MG63 (cell line): ENCODE results near the gene WWOX. TPM values are rescaled to one million over a fixed set of nuclear protein-coding genes. Genes with fewer than 3 reads are reported as not detected.

ENCODE experiments used
- DNase-seq: peaks from one replicate; pipeline ENCODE4 v3.0.0-alpha.2; 2020
- H3K27me3 ChIP-seq: fragments of 250-450 bp; sonication (Bioruptor Pico); 2 replicates; pipeline ENCODE4 v1.5.1; 2020; ENCODE audit warnings: mild to moderate bottlenecking, moderate library complexity
- H3K36me3 ChIP-seq: fragments of 250-450 bp; sonication (Bioruptor Pico); 2 replicates; pipeline ENCODE4 v1.5.1; 2020; ENCODE audit warnings: mild to moderate bottlenecking, moderate library complexity
- H3K4me3 ChIP-seq: fragments of 250-450 bp; sonication (Bioruptor Pico); 2 replicates; pipeline ENCODE4 v1.5.1; 2020; ENCODE audit warnings: mild to moderate bottlenecking, moderate library complexity
- H3K9me3 ChIP-seq: fragments of 250-450 bp; sonication (Bioruptor Pico); 2 replicates; pipeline ENCODE4 v1.5.1; 2020; ENCODE audit warnings: mild to moderate bottlenecking, moderate library complexity
- total RNA-seq: library from RNA; depleted of rRNA; stranded (reverse); fragments of >200 nt; shearing (Covaris generic); gene quantifications from 2 replicates; pipeline ENCODE4 v1.2.3, GENCODE V29; 2014; ENCODE audit warnings: low replicate concordance

WWOX gene
- total RNA-seq, 1 experiment from 2014 or later, result 11.4 TPM

DNA sequence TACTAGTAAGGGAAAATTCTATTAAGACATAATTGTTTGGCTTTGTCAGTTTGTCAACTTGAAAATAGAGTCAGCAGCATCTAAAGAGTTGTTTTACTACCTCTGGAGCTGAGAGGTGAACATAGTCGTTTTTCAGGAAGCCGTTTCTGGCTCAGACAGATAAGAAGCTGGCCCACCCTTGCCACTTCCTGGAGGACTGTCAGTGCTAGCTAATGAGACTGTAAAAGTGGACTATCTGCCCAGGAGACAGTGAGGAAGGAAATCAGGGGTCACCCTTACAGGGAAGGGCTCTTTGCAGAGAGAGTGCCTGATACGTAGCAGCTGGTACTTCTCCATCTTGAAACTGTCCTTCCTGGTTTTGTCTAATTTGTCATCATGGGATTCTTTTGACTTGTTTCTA, 328.7 kb downstream of the WWOX start:
- DNase-seq, result no peak
- H3K36me3 ChIP-seq, result no peaks in the 10 kb centered on the region
- no peaks in the 10 kb centered on the region for H3K27me3 ChIP-seq
- H3K9me3 ChIP-seq, result no peaks in the 10 kb centered on the region
- no peak overlapping the region for H3K4me3 ChIP-seq

DNA sequence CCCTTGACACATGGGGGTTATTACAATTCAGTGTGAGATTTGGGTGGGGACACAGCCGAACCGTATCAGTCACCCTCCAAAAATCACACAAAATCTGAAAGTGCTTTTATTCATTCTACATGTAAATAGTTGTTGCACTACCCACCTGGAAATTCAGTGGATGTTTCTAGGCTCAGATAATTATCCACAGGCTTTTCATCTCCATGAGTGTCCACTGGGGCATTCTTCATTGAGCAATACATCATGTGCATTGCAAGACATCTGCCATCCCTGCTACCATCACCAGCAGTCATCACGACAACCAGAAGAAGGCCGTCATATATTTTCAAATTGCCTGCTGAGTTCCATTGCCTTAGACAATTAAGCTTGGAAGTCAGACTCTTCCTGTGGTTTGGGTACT, 330.8 kb downstream of the WWOX start:
- Histone ChIP-seq H3K9me3 (no peaks in the 10 kb centered on the region), H3K36me3 (no peaks in the 10 kb centered on the region)
- DNase-seq, result no peak

DNA sequence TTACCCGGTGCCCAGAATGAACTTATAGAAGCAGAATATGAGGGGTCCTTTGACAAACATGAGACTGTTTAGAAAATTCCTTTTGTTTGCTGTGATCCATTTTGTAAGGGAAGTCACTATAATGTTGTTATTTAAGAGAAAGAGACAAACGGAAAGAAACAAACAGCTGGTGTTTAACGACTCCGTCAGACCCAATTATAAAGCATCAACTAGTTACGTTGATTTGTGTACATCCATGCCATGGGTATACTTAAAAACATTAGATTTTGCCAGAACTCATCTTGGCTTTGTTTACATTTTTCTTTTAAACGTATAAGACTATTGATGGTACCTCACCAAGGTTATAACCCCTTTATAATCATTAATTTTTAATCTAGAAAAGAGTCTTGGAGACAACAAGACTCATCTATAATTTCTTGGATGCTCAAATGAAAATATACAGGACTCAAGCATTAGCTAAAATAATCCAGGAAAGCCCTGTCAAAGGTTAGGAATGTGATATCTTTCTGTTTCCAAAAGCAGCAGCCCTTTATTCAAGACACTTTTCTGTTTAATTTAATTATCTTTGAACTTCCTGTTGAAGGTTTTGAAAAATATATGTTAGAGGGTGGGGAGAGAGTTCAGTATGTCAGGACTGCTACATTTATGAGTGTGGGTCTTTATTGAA, 331.7 kb downstream of the WWOX start:
- Histone ChIP-seq H3K36me3 (no peaks in the 10 kb centered on the region), H3K9me3 (no peaks in the 10 kb centered on the region), H3K4me3 (no peak overlapping the region), H3K27me3 (no peaks in the 10 kb centered on the region)
- no peak for DNase-seq

More for the DNA sequence above, 330.8 kb downstream of the WWOX start:
- H3K27me3 ChIP-seq, result no peaks in the 10 kb centered on the region
- no peak overlapping the region for H3K4me3 ChIP-seq

DNA sequence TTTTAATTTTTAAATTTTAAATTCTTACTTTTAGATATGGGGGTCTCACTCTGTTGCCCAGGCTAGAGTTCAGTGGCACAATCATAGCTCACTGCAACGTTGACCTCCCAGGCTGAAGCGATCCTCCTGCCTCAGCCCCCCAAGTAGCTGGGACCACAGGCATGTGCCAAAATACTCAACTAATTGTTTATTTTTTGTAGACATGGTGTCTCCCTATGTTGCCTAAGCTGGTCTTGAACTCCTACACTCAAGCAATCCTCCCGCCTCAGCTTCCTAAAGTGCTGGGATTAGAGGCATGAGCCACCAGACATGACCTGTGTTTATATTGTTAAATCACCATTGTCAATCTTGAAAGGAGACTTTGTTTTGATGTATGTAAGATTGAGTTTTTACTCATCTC, 332.2 kb downstream of the WWOX start:
- Histone ChIP-seq H3K9me3 (no peaks in the 10 kb centered on the region), H3K36me3 (no peaks in the 10 kb centered on the region), H3K27me3 (no peaks in the 10 kb centered on the region), H3K4me3 (no peak overlapping the region)
- no peak for DNase-seq

DNA sequence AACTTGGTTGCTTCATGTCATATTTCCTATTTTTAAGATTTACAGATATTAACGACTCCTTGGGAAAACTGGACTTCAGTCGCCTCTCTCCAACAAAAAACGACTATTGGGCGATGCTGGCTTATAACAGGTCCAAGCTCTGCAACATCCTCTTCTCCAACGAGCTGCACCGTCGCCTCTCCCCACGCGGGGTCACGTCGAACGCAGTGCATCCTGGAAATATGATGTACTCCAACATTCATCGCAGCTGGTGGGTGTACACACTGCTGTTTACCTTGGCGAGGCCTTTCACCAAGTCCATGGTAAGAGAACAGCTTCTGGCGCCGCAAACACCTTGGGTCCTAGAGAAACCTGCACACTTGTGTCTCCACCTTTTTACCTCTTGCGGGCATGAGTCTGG, 333.0 kb downstream of the WWOX start:
- Histone ChIP-seq H3K4me3 (no peak overlapping the region), H3K9me3 (no peaks in the 10 kb centered on the region)
- no peak for DNase-seq

DNA sequence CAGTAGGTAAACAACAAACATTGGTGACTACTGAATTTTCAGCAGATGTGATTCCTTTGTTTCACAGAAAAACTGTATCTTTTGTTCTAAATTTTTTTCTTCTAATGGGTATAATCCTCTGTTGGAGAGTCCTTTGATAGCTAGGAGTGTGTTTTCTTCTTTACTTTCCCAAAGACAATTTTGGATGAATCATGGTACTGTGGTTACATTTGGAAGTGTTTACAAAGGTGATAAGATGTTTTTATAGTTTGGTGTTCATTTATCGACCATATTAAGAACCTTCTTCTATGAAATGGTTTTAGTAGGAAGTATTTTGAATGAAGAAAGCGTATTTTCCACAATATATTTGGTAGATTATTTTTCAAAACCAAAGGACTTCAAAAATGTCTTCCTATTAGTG, 333.7 kb downstream of the WWOX start:
- Histone ChIP-seq H3K36me3 (no peaks in the 10 kb centered on the region), H3K27me3 (no peaks in the 10 kb centered on the region), H3K9me3 (no peaks in the 10 kb centered on the region), H3K4me3 (no peak overlapping the region)
- no peak for DNase-seq

More for the DNA sequence above, 333.0 kb downstream of the WWOX start:
- Histone ChIP-seq H3K27me3 (no peaks in the 10 kb centered on the region), H3K36me3 (no peaks in the 10 kb centered on the region)

DNA sequence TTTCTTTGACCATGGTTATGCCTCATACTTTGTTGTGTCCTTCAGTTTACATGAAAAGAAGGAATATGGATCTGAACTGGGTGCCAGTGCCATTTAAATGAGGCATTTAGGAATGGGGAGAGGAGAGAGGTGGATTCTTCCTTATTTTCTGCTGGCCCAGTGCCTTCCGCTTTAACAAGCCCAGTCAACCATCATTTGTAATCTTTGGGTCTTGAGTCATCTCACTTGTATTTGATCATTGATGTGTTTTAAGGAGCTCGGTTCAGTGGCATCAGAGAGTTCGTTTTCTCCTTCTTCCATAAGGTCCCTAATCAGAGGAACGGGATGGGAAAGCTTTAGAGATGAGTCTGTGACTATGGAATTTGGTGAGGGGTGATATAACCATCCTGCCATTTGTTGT, 334.9 kb downstream of the WWOX start:
- DNase-seq, result no peak
- no peaks in the 10 kb centered on the region for H3K27me3 ChIP-seq

DNA sequence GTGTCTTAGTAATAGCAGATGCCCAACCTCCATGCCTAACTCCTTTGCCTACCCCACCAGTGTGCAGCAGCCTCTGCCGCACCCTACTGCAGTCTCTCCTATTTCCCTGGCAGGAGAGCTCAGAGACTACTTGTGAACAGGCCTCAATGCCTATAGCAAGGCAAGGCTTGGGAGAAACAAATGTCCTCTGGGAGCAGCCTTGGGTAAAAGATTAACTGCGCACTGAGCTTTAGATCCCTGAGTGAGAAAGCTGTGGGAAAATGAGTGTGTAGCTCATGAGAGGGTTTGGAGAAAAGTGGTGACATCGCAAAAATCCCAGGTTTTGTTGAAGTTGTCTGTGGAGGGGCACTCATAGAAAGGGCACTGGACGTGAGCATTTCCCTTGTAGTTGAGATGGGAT, 335.8 kb downstream of the WWOX start:
- Histone ChIP-seq H3K27me3 (no peaks in the 10 kb centered on the region), H3K4me3 (no peak overlapping the region), H3K36me3 (no peaks in the 10 kb centered on the region), H3K9me3 (no peaks in the 10 kb centered on the region)
- no peak for DNase-seq

More for the DNA sequence above, 334.9 kb downstream of the WWOX start:
- Histone ChIP-seq H3K4me3 (no peak overlapping the region), H3K9me3 (no peaks in the 10 kb centered on the region), H3K36me3 (no peaks in the 10 kb centered on the region)

DNA sequence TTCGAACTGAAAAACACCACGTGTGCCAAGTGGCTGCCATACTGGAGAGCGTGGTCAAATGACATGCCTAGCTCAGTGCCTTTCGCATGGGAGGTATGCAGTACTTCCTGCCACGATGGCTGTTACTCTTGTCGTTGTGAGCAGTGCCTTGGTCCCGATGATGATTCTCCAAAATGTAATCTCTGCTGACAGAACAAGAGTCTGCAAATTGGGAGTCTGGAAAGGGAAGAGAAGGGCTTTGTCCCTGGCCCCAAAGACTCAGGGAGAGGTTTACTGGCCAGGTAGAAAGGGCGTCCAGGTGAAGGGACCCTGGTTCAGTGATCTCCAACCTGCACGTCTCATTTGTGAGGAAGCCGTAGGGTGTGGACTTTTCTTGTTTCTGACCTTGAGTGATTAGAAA, 336.6 kb downstream of the WWOX start:
- Histone ChIP-seq H3K9me3 (no peaks in the 10 kb centered on the region), H3K27me3 (no peaks in the 10 kb centered on the region), H3K4me3 (no peak overlapping the region), H3K36me3 (no peaks in the 10 kb centered on the region)
- DNase-seq, result no peak

DNA sequence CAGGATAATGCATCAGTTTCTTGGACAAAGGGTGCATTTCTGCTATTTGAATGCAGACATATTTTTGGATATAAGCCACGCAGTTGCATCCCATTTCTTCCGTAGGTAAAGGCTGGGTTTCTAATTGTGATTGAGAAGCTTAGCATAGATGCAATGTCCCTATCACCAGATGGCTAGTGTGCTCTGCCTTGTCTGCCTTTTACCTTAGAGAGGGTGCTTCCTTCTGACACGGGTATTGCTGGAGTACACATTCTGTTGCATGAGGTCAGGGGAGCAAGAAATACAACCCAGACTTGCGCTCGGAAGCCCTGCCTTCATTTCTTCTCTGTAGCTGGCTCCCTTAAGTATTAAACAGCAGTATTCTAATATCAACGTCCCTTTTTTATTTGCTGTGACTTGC, 337.4 kb downstream of the WWOX start:
- H3K36me3 ChIP-seq, result no peaks in the 10 kb centered on the region
- no peak for DNase-seq
- no peaks in the 10 kb centered on the region for H3K27me3 ChIP-seq
- H3K4me3 ChIP-seq, result no peak overlapping the region
- H3K9me3 ChIP-seq, result no peaks in the 10 kb centered on the region

DNA sequence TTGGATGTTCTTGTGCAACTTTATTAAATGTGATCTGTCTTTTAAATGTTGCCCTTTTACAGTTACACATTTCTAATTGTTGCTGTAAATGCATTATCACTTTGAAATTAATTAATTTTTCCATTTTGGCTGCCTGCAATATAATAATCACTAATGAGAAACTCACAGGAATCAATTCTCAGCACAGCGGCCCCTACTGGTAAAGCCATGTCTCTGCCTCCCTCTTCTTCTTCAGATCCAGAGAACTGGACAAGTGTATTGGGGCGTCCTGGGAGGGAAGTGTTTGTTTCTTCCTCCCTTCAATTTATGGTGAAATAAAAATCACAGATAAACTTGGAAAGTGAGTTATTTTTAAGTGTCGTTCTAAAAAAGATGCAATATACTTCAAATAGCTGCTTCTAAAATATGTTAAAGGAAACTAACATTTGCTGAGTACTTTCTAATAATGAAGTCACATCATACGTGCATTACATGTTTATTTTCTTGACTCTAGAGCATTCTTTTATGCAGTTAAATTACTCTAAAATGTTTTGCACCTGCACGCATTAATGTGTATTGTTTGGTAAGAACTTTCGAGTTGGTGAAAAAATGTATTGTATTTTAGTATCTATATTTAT, 338.0 kb downstream of the WWOX start:
- Histone ChIP-seq H3K27me3 (no peaks in the 10 kb centered on the region), H3K36me3 (no peaks in the 10 kb centered on the region), H3K4me3 (no peak overlapping the region), H3K9me3 (no peaks in the 10 kb centered on the region)
- no peak for DNase-seq

DNA sequence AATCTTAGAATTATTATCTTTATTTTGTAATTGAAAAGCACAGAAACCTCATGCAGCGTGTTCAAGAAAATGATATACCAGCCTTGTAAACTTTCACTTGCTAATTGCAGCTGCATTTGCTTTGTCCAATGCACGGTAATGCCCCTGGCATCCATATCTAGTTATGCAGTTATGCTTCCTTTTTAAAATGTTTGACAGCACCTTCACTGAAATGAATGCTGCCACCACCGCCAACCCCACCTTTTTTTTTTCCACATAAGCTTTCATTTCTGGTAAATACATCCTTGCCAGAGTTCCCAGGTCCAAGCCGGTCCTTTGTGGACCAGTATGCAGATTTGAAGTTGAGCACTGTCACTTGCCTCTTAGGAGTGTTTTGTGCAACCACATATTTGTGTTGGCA, 338.8 kb downstream of the WWOX start:
- Histone ChIP-seq H3K9me3 (no peaks in the 10 kb centered on the region), H3K4me3 (no peak overlapping the region), H3K27me3 (no peaks in the 10 kb centered on the region), H3K36me3 (no peaks in the 10 kb centered on the region)
- DNase-seq, result no peak

DNA sequence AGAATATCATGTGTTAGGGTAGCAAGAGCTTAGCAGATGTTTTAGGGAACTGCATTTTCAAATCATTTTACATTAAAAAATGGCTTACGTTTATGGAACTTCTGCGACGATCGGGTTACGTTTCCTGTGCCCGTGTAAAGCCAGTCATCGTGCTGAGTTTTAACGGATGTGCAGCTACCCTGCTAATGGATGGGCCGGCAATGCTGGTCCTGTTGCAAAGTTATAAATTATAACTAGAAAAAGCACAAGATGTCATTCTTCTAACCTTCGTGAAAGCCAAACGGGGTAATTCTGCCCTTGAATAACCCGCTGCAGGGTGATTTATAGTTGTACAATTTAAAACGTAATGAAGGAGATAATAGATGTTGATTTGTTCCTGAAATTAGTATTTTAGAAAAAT, 339.2 kb downstream of the WWOX start:
- no peak for DNase-seq
- Histone ChIP-seq H3K4me3 (no peak overlapping the region), H3K9me3 (no peaks in the 10 kb centered on the region), H3K36me3 (no peaks in the 10 kb centered on the region), H3K27me3 (no peaks in the 10 kb centered on the region)

DNA sequence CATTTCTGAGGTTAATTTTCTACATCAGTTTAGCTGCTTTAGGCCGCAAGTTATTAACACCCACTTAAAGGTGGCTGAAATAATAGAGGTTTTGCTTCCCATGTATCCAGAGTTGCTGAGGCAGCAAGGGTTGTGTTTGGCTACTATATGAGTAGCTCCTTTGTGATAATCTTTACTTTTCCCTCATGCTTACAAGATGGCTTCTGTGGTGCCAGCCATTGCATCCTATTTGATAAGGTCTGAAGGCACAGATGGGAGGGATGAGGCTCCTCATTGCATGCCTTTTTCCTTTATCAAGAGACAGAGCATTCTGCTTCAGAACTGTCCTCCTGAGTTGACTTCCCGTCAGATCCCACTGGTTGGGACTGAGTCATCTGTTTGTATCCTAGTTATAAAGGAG, 340.2 kb downstream of the WWOX start:
- H3K27me3 ChIP-seq, result no peaks in the 10 kb centered on the region
- H3K9me3 ChIP-seq, result no peaks in the 10 kb centered on the region
- H3K36me3 ChIP-seq, result no peaks in the 10 kb centered on the region
- DNase-seq, result no peak
- H3K4me3 ChIP-seq, result no peak overlapping the region

DNA sequence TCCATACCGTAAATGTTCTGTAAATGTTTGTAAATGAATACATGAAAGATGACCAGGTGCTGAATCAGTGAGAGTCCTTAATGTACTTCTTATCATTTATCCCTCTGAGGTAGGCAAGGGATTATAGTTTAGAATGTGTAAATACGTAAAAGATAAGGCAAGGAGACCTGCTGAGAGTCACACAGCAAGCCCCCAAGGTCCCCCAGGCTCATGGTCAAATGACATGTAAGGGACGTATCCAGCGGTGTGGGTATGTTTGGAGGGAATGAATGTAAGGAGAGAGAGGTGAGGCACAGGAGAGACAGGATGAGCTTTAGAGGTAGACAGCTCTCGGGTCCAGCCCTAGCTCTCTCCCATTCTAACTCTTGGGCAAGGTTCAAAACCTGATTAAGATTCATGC, 341.8 kb downstream of the WWOX start:
- H3K9me3 ChIP-seq, result no peaks in the 10 kb centered on the region
- no peak overlapping the region for H3K4me3 ChIP-seq
- no peak for DNase-seq
- no peaks in the 10 kb centered on the region for H3K36me3 ChIP-seq
- H3K27me3 ChIP-seq, result no peaks in the 10 kb centered on the region

DNA sequence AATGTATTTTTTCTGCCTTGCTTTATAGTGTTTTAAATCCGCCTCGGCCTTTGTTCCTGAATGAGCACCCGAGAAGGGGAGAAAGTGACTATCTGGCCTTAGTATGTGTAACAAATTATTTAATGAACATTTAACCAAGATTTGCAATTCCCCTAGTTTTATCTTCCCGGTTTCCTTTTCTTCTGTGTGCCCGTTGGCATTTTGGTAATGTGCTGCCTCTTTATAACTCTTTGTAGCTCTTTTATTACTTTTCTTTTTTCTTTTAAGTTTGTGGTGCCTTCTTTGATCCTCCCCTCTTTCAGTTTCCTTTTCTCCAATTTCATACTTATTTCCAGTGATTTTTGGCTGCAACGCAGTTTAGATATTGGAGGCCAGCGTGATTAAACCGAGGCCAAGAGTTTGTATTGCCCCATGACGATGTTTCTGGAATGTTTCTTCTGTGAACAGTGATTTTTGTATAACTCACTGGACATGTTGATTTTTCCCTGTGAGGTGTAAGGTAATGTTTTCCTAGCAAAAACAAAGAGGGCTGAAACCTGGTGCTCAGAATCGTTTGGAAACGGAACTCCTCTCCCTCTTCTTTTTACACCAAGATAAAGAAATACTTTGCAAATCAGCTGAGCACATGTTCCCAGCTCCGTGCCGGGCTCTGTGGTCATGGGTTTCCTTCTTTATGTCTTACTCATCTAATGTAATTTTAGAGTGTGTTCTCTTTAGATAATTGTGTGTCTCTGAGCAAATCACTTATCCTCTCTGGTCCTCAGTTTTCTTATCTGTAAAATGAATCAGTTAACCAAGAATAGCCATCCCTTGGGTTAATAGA, 344.3 kb downstream of the WWOX start:
- Histone ChIP-seq H3K36me3 (no peaks in the 10 kb centered on the region), H3K9me3 (no peaks in the 10 kb centered on the region), H3K4me3 (no peak overlapping the region), H3K27me3 (no peaks in the 10 kb centered on the region)
- no peak for DNase-seq

DNA sequence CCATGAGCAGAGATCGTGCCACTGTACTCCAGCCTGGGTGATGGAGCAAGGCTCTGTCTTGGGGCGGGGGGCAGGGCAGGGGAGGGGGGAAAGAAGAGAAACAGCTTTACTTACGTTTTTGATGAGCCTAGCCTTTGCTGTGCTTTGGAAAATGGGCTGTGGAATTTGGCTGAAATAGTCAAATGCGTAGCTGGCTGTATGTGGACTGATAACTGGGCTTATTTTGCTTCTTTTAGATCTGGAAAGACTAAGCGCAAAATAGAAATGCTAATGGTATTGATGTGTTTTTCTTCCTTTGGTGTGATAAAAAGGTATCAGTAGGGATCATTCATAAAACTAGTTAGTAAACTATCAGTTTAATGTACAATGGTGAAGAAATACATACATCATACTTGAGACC, 346.4 kb downstream of the WWOX start:
- H3K36me3 ChIP-seq, result no peaks in the 10 kb centered on the region
- no peak for DNase-seq
- H3K27me3 ChIP-seq, result no peaks in the 10 kb centered on the region
- H3K9me3 ChIP-seq, result no peaks in the 10 kb centered on the region
- H3K4me3 ChIP-seq, result no peak overlapping the region

DNA sequence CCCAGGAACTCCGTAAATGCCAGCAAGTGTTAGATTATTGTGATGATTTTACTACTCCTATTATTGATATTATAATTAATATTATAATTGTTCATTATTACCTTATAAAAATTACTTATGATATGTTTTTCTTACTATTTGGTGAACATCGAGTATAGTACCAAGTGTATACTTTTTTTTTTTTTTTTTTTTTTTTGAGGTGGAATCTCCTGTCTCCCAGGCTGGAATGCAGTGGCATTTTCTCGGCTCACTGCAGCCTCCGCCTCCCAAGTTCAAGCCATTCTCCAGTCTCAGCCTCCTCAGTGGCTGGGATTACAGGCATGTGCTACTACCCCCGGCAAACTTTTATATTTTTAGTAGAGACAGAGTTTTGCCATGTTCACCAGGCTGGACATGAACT, 347.0 kb downstream of the WWOX start:
- Histone ChIP-seq H3K4me3 (no peak overlapping the region), H3K36me3 (no peaks in the 10 kb centered on the region), H3K27me3 (no peaks in the 10 kb centered on the region), H3K9me3 (no peaks in the 10 kb centered on the region)
- no peak for DNase-seq
